ENCODE measurements around the gene LILRA6. TPM values are rescaled to one million over a fixed set of nuclear protein-coding genes. Genes with fewer than 3 reads are reported as not detected.
"Not testable (repeated sequence)": the region's sequence is repeated elsewhere in the genome, so short reads cannot be mapped to it uniquely, and the experiment has no call there.

The LILRA6 gene
- total RNA-seq, 1 donor from 2014 or later, result not detected

DNA sequence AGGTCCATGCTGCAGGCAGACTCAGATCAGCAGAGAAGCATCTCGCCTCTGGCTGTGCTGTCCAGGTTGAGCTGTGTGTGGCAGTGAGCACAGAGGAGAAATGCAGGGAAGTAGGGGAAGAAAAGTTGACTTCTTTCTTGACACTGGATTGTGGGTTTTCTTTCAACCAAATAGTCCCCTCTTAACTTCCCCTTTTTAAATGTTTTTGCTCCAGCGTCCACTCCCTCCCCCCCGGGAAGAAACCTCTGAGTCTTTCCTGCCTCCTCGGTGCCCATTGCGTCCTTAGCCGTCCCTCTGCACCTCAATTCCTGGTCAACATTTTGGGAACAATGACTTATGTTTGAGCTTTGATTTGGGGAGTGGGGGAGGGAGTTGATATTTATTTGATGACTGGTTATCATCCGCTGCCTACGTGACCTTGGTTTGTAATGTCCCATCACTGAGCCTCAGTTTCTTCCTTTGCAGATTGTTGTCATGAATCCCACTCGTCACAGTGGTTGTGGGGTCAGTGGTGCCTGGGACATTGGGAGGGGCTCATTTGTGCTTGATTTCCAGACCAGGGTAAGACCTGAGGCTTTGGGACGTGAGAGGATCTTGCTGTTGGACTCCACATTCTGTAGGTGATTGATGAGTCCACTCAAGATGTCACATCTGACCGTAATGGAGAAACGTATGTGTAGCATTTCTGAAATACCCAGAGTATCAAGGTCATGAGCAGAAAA, 38.6 kb upstream of the LILRA6 start, which contains the start of gene LILRB2:
LILRB2 (minus strand) TSS at position 104 of the 722 bp plus-strand sequence. CDS start 614 bp downstream, outside the sequence.
- no peak for ATAC-seq (ENCODE audit: low read depth)
- POLR2A ChIA-PET, result interaction anchor here (1.1 to 1.4 kb wide), 2 partner anchors 37 to 80 kb away, joined by 3 to 7 read pairs; no protein-coding TSS in a partner anchor
- H3K27ac Mint-ChIP-seq, result peak within 1 kb of the TSS; percentile 67
- H3K9me3 Mint-ChIP-seq, result no peaks in the 10 kb centered on the region
- CTCF ChIA-PET, result interaction anchor here (8.1 kb wide), 1 partner anchor 15 kb away, joined by 40 read pairs; no protein-coding TSS in a partner anchor
- TF ChIP-seq, protein P1, sequence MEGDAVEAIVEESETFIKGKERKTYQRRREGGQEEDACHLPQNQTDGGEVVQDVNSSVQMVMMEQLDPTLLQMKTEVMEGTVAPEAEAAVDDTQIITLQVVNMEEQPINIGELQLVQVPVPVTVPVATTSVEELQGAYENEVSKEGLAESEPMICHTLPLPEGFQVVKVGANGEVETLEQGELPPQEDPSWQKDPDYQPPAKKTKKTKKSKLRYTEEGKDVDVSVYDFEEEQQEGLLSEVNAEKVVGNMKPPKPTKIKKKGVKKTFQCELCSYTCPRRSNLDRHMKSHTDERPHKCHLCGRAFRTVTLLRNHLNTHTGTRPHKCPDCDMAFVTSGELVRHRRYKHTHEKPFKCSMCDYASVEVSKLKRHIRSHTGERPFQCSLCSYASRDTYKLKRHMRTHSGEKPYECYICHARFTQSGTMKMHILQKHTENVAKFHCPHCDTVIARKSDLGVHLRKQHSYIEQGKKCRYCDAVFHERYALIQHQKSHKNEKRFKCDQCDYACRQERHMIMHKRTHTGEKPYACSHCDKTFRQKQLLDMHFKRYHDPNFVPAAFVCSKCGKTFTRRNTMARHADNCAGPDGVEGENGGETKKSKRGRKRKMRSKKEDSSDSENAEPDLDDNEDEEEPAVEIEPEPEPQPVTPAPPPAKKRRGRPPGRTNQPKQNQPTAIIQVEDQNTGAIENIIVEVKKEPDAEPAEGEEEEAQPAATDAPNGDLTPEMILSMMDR (IDR thresholded peaks at IDR 0.05), result no peak
- no peak for DNase-seq
- intact Hi-C loops (cut with micrococcal nuclease), result loop anchor here (2.0 to 5.0 kb wide), 2 partner anchors 14 to 36 kb away; no protein-coding TSS in a partner anchor
- H3K4me3 Mint-ChIP-seq, result peak within 1 kb of the TSS; percentile 79
- peaks cover 7% of the 10 kb centered on the region for H3K27me3 Mint-ChIP-seq
- peaks cover 68% of the 10 kb centered on the region for H3K4me1 Mint-ChIP-seq
- H3K36me3 Mint-ChIP-seq (ENCODE audit: low read depth), result no peaks in the 10 kb centered on the region

- POLR2A ChIA-PET, result interaction anchor here (0.8 to 1.4 kb wide), 3 partner anchors 18 to 79 kb away, joined by 3 to 7 read pairs (median 3); no protein-coding TSS in a partner anchor
- ATAC-seq (ENCODE audit: low read depth); H3K9me3 Mint-ChIP-seq; H3K36me3 Mint-ChIP-seq (ENCODE audit: low read depth); H3K27me3 Mint-ChIP-seq; DNase-seq: not testable (repeated sequence)
- intact Hi-C loops (cut with micrococcal nuclease), result loop anchor here (2.0 to 5.0 kb wide), 2 partner anchors 14 to 37 kb away; no protein-coding TSS in a partner anchor
- H3K27ac Mint-ChIP-seq, result peak overlapping the region; percentile 67
- H3K4me1 Mint-ChIP-seq, result peaks cover 61% of the 10 kb centered on the region
- CTCF ChIA-PET, result interaction anchor here (8.1 kb wide), 1 partner anchor 14 kb away, joined by 40 read pairs; no protein-coding TSS in a partner anchor
- H3K4me3 Mint-ChIP-seq, result peak overlapping the region; percentile 79
Observed at GRCh38 chr19:54280441-54280840, 37.9 kb upstream of the LILRA6 start.

- intact Hi-C loops (cut with micrococcal nuclease), result loop anchor here (2.0 to 5.0 kb wide), 2 partner anchors 13 to 37 kb away; no protein-coding TSS in a partner anchor
- peak overlapping the region; percentile 67 for H3K27ac Mint-ChIP-seq
- not testable (repeated sequence) for H3K9me3 Mint-ChIP-seq; H3K27me3 Mint-ChIP-seq; H3K36me3 Mint-ChIP-seq (ENCODE audit: low read depth); ATAC-seq (ENCODE audit: low read depth); DNase-seq
- ChIA-PET CTCF (interaction anchor here (8.1 kb wide), 1 partner anchor 14 kb away, joined by 40 read pairs; no protein-coding TSS in a partner anchor), POLR2A (interaction anchor here (0.8 to 1.4 kb wide), 3 partner anchors 18 to 79 kb away, joined by 3 to 7 read pairs (median 3); no protein-coding TSS in a partner anchor)
- H3K4me3 Mint-ChIP-seq, result peak overlapping the region; percentile 79
- H3K4me1 Mint-ChIP-seq, result peaks cover 57% of the 10 kb centered on the region
Observed at GRCh38 chr19:54280025-54280424, 37.4 kb upstream of the LILRA6 start.

GRCh38 chr19:54279406-54279962, 36.9 kb upstream of the LILRA6 start:
- TF ChIP-seq, protein P1 (IDR thresholded peaks at IDR 0.05), result no peak
- no peaks in the 10 kb centered on the region for H3K36me3 Mint-ChIP-seq (ENCODE audit: low read depth)
- ATAC-seq (ENCODE audit: low read depth) (no peak), DNase-seq (no peak)
- ChIA-PET CTCF (interaction anchor here (8.1 kb wide), 1 partner anchor 13 kb away, joined by 40 read pairs; no protein-coding TSS in a partner anchor), POLR2A (interaction anchor here (0.8 kb wide), 1 partner anchor 19 kb away, joined by 3 read pairs; no protein-coding TSS in a partner anchor)
- H3K27ac Mint-ChIP-seq, result no peak overlapping the region
- no peak overlapping the region for H3K4me3 Mint-ChIP-seq
- intact Hi-C loops (cut with micrococcal nuclease), result no loop called here
- H3K4me1 Mint-ChIP-seq, result peaks cover 52% of the 10 kb centered on the region
- H3K27me3 Mint-ChIP-seq, result peaks cover 7% of the 10 kb centered on the region
- H3K9me3 Mint-ChIP-seq, result no peaks in the 10 kb centered on the region

GRCh38 chr19:54278571-54279195, 36.1 kb upstream of the LILRA6 start:
- intact Hi-C loops (cut with micrococcal nuclease); POLR2A ChIA-PET; ATAC-seq (ENCODE audit: low read depth); H3K27me3 Mint-ChIP-seq; DNase-seq; H3K4me3 Mint-ChIP-seq; H3K36me3 Mint-ChIP-seq (ENCODE audit: low read depth); H3K9me3 Mint-ChIP-seq; H3K27ac Mint-ChIP-seq: not testable (repeated sequence)
- peaks cover 47% of the 10 kb centered on the region for H3K4me1 Mint-ChIP-seq
- CTCF ChIA-PET, result interaction anchor here (8.1 kb wide), 1 partner anchor 12 kb away, joined by 40 read pairs; no protein-coding TSS in a partner anchor

DNA sequence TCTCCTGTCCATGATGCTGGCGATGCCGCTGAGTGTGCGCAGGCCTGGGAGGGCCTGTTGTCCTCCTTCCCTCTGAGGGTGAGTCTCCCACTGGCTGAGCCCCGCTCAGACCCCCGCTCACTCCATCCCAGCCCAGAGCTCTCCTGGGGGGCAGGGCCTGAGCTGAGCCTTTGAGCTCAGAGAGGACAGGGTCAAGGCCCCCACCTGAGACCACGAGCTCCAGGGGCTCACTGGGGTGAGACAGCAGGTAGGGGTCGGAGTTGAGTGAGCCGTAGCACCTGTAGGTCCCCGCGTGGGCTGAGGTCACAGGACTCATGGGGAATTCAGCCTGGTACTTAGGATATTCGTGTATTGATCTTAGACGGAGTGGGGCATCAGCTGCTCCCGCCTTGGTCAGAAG, 35.5 kb upstream of the LILRA6 start:
- H3K4me3 Mint-ChIP-seq; POLR2A ChIA-PET; H3K27ac Mint-ChIP-seq; ATAC-seq (ENCODE audit: low read depth); H3K9me3 Mint-ChIP-seq; H3K36me3 Mint-ChIP-seq (ENCODE audit: low read depth); DNase-seq; intact Hi-C loops (cut with micrococcal nuclease): not testable (repeated sequence)
- peaks cover 45% of the 10 kb centered on the region for H3K4me1 Mint-ChIP-seq
- CTCF ChIA-PET, result interaction anchor here (8.1 kb wide), 1 partner anchor 12 kb away, joined by 40 read pairs; no protein-coding TSS in a partner anchor
- H3K27me3 Mint-ChIP-seq, result peaks cover 12% of the 10 kb centered on the region

DNA sequence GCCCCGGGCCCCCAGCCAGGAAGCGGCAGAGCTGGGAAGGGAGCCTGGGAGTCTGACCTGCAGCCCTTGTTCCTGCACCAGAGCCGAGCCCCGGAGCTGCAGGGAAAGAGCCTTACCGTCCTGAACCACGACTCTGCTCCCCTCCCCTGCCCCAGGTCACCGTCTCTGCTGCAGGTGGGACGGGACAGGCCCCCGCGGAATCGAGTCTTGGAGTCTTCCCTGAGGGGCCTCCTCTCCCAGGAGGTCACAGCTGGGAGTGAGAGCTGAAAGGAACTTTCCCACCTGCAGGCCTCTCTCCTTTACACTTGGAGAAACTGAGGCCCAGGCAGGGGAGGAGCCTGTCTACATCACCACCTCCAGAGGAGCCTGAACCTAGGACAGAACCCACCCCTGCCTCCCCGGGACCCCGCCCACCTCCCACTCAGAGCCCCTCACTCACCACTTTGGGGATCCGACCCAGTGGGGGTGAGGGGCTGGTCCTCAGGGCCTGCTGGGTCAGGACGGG, 34.6 kb upstream of the LILRA6 start:
- H3K4me1 Mint-ChIP-seq, result peaks cover 38% of the 10 kb centered on the region
- not testable (repeated sequence) for H3K9me3 Mint-ChIP-seq

More for the DNA sequence above, 34.6 kb upstream of the LILRA6 start:
- H3K4me3 Mint-ChIP-seq; ATAC-seq (ENCODE audit: low read depth); H3K36me3 Mint-ChIP-seq (ENCODE audit: low read depth); intact Hi-C loops (cut with micrococcal nuclease); H3K27ac Mint-ChIP-seq; DNase-seq; POLR2A ChIA-PET: not testable (repeated sequence)
- peaks cover 12% of the 10 kb centered on the region for H3K27me3 Mint-ChIP-seq
- CTCF ChIA-PET, result interaction anchor here (8.1 kb wide), 1 partner anchor 11 kb away, joined by 40 read pairs; no protein-coding TSS in a partner anchor
